ENCODE measurements around the gene ACBD6. TPM values are rescaled to one million over a fixed set of nuclear protein-coding genes. Genes with fewer than 3 reads are reported as not detected.

The ACBD6 gene
- total and polyA plus RNA-seq, 2 experiments from 2014 or later = 75.7 to 88.8 TPM

- H3K36me3 Mint-ChIP-seq (ENCODE audit: low read depth) = no peaks in the 10 kb centered on the region
- 0 out of 2 replicates have a peak overlapping the region, but pooled peaks have one; percentile 33 for H2AFZ ChIP-seq
- H3K4me1 Mint-ChIP-seq = no peaks in the 10 kb centered on the region; the same call in 1 of the 3 replicates
- no peak for ATAC-seq
- DNase-seq (ENCODE audit: low spot score) = no peak
- H3K27me3 Mint-ChIP-seq (ENCODE audit: insufficient read depth, low read depth, poor library complexity) = peaks cover 4% of the 10 kb centered on the region
- H3K27ac ChIP-seq (ENCODE audit: low read depth) = no peak overlapping the region
- H4K20me1 ChIP-seq (replicated peaks; ENCODE audit: insufficient read depth) = no peaks in the 10 kb centered on the region
- no peaks in the 10 kb centered on the region; the same call in 2 of the 3 replicates for H3K9me3 Mint-ChIP-seq
- H3K36me3 ChIP-seq (ENCODE audit: insufficient read depth) = no peaks in the 10 kb centered on the region
- H3K9me2 ChIP-seq (ENCODE audit: insufficient read depth) = no peaks in the 10 kb centered on the region
- H3K4me3 Mint-ChIP-seq = no peak overlapping the region
- H3K79me2 ChIP-seq (replicated peaks; ENCODE audit: insufficient read depth) = no peaks in the 10 kb centered on the region
- no peak overlapping the region for H3K4me2 ChIP-seq
- no peak overlapping the region for H3K4me3 ChIP-seq
- no peak overlapping the region for H3K27ac Mint-ChIP-seq
- TF ChIP-seq ZNF331 (CRISPR knock-in tag; IDR thresholded peaks at IDR 0.05; ENCODE audit: low read depth) = no peak
- TF ChIP-seq POLR2AphosphoS5 (IDR thresholded peaks at IDR 0.05; ENCODE audit: low read depth) = no peak
- no peak for TF ChIP-seq NANOG (IDR thresholded peaks at IDR 0.05; ENCODE audit: borderline replicate concordance)
- TF ChIP-seq ETS1 (IDR thresholded peaks at IDR 0.05) = no peak
- TF ChIP-seq CTCF (conservative IDR thresholded peaks at IDR 0.05; ENCODE audit: low read depth in 2 of 2) = no peak
- TF ChIP-seq ZNF114 (CRISPR knock-in tag; IDR thresholded peaks at IDR 0.05) = no peak
- TF ChIP-seq ZNF462 (CRISPR knock-in tag; IDR thresholded peaks at IDR 0.05) = no peak
- no peak for TF ChIP-seq EZH2phosphoT487 (IDR thresholded peaks at IDR 0.05; ENCODE audit: unreplicated experiment)
- TF ChIP-seq JUNB (IDR thresholded peaks at IDR 0.05; ENCODE audit: unreplicated experiment) = no peak
- no peak for TF ChIP-seq REST (IDR thresholded peaks at IDR 0.05; ENCODE audit: unreplicated experiment)
- TF ChIP-seq STAT1 (IDR thresholded peaks at IDR 0.05; ENCODE audit: unreplicated experiment) = no peak
- TF ChIP-seq CREB1 (CRISPR knock-in tag; IDR thresholded peaks at IDR 0.05; ENCODE audit: low read depth) = no peak
- no peak for TF ChIP-seq EZH2 (IDR thresholded peaks at IDR 0.05; ENCODE audit: low read depth, unreplicated experiment)
- no peaks in the 10 kb centered on the region for H3K27me3 ChIP-seq (ENCODE audit: insufficient read depth)
- no peaks in the 10 kb centered on the region for H3K4me1 ChIP-seq (ENCODE audit: insufficient read depth)
- no peaks in the 10 kb centered on the region for H3F3A ChIP-seq (replicated peaks; ENCODE audit: low read depth)
Observed at GRCh38 chr1:180550241-180550640, 47.9 kb upstream of the ACBD6 start.
